ENCODE data around the gene MTHFD1. TPM values are rescaled to one million over a fixed set of nuclear protein-coding genes. Genes with fewer than 3 reads are reported as not detected.

Gene MTHFD1
- total RNA-seq, 2 experiments from 2014 or later: 146 to 147 TPM

- Mint-ChIP-seq H3K4me1 (peaks cover 37% of the 10 kb centered on the region), H3K27me3 (no peaks in the 10 kb centered on the region), H3K27ac (no peak overlapping the region), H3K9me3 (no peaks in the 10 kb centered on the region), H3K36me3 (peaks cover 24% of the 10 kb centered on the region), H3K4me3 (no peak overlapping the region)
- DNase-seq (no peak), ATAC-seq (ENCODE audit: low read depth) (no peak)
- POLR2A ChIA-PET: interaction anchor here (1.5 to 1.8 kb wide), 2 partner anchors 8 to 109 kb away, joined by 5 to 8 read pairs; partner anchors contain the start of genes MTHFD1 and ZBTB1
Observed at GRCh38 chr14:64496764-64497163, 108.6 kb downstream of the MTHFD1 start.

- Mint-ChIP-seq H3K27me3 (no peaks in the 10 kb centered on the region), H3K4me1 (peaks cover 31% of the 10 kb centered on the region), H3K9me3 (no peaks in the 10 kb centered on the region), H3K27ac (peak overlapping the region; percentile 84), H3K4me3 (peak overlapping the region; percentile 95), H3K36me3 (peaks cover 20% of the 10 kb centered on the region)
- POLR2A ChIA-PET: interaction anchor here (5.9 kb wide), 1 partner anchor 112 kb away, joined by 46 read pairs; the partner anchor contains the start of gene MTHFD1
- no peak for ATAC-seq (ENCODE audit: low read depth)
- no peak for DNase-seq
Observed at GRCh38 chr14:64500088-64500487, 111.9 kb downstream of the MTHFD1 start.

- Mint-ChIP-seq H3K4me1 (peaks cover 34% of the 10 kb centered on the region), H3K27me3 (no peaks in the 10 kb centered on the region), H3K9me3 (no peaks in the 10 kb centered on the region), H3K4me3 (peak overlapping the region; percentile 95), H3K36me3 (peaks cover 27% of the 10 kb centered on the region), H3K27ac (peak overlapping the region; percentile 98)
- ATAC-seq (ENCODE audit: low read depth) (no peak), DNase-seq (peak; percentile 33)
- POLR2A ChIA-PET: interaction anchor here (0.9 to 5.9 kb wide), 6 partner anchors 9 to 114 kb away, joined by 3 to 46 read pairs (median 9); partner anchors contain the start of genes AKAP5, HSPA2 and MTHFD1
Observed at GRCh38 chr14:64501411-64502171, 113.4 kb downstream of the MTHFD1 start.

DNA sequence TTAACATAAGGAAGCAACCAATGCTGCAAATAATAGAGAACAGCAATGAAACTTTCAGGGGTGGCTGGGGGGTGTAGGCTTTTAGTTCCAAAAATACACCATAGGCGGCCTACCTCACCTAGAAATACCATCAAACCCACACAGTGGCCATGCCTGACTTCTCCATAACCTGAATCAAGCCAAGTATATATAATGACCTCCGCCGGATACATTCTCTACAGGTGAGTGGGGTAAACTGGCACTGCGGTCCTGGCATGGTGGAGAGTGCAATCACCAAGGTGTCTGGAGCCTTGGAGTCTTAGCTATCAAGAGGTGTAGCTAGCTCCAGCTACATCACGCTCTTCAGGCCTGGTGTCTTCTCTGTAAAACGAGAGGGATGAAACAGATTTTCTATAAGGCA is 114.3 kb downstream of the MTHFD1 start:
- peak overlapping the region; percentile 98 for H3K27ac Mint-ChIP-seq
- POLR2A ChIA-PET: interaction anchor here (0.9 to 5.9 kb wide), 6 partner anchors 8 to 860 kb away, joined by 3 to 46 read pairs (median 9); partner anchors contain the start of genes HSPA2, MTHFD1 and WDR89

GRCh38 chr14:64502887-64503433 is 114.8 kb downstream of the MTHFD1 start:
- no peak for ATAC-seq (ENCODE audit: low read depth)
- Mint-ChIP-seq H3K4me3 (peak overlapping the region; percentile 95), H3K9me3 (no peaks in the 10 kb centered on the region), H3K27me3 (no peaks in the 10 kb centered on the region), H3K27ac (peak overlapping the region; percentile 98), H3K36me3 (peaks cover 22% of the 10 kb centered on the region), H3K4me1 (peaks cover 34% of the 10 kb centered on the region)
- POLR2A ChIA-PET: interaction anchor here (0.6 to 5.9 kb wide), 9 partner anchors 8 to 861 kb away, joined by 3 to 46 read pairs (median 3); partner anchors contain the start of genes HSPA2, MTHFD1 and WDR89
- no peak for DNase-seq

More for the DNA sequence above, 114.3 kb downstream of the MTHFD1 start:
- H3K4me1 Mint-ChIP-seq: peaks cover 33% of the 10 kb centered on the region
- no peaks in the 10 kb centered on the region for H3K9me3 Mint-ChIP-seq
- ATAC-seq (ENCODE audit: low read depth): no peak
- peak; percentile 42 for DNase-seq
- no peaks in the 10 kb centered on the region for H3K27me3 Mint-ChIP-seq
- peaks cover 24% of the 10 kb centered on the region for H3K36me3 Mint-ChIP-seq
- peak overlapping the region; percentile 95 for H3K4me3 Mint-ChIP-seq

- POLR2A ChIA-PET: interaction anchor here (0.6 to 5.9 kb wide), 14 partner anchors 7 to 862 kb away, joined by 3 to 46 read pairs (median 4); partner anchors contain the start of genes HSPA2, MTHFD1 and WDR89
- Mint-ChIP-seq H3K4me1 (peaks cover 35% of the 10 kb centered on the region), H3K9me3 (no peaks in the 10 kb centered on the region), H3K4me3 (peak within 1 kb of the TSS; percentile 97), H3K27ac (peak within 1 kb of the TSS; percentile 100), H3K27me3 (no peaks in the 10 kb centered on the region), H3K36me3 (peaks cover 21% of the 10 kb centered on the region)
- ATAC-seq (ENCODE audit: low read depth) (peak; percentile 71), DNase-seq (peak; percentile 96)
Observed at GRCh38 chr14:64503434-64504309, 115.5 kb downstream of the MTHFD1 start, which contains the start of gene ZBTB25. ZBTB25 (minus strand) TSS chr14:64503838; CDS start chr14:64490533, 13,305 bp downstream.

DNA sequence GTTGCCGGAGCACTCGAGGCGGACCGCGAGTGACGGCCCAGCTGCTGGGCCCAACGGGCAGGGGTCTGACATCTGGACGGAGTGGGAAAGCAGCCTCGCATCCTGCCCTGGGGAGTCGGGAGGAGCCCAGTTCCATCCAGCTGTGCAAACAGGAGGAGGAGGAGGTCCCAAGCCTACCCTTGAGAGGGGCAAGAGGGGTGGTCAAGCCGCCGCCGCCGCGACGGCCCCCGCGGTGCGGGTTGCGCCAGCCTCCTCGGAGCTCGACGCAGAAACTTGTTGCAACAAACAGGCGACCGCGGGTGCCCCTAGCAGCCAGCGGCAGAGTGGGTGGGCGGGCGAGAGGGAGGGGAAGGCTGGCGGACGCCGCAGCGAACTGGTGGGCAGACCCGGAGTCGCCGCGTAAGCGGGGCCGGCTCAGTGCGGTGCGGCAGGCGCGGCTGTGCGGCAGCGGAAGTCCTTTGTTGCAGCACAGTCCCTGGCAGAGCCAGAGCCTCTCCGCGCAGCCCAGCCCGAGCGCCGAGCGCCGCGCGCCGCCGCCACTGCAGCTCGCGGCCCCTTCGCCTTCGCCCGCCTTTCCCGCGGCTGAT is 116.2 kb downstream of the MTHFD1 start, which contains the start of gene ZBTB1:
ZBTB1 (plus strand) TSS at position 461 of the 587 bp plus-strand sequence. CDS start 16,735 bp downstream, outside the sequence.
- DNase-seq: peak; percentile 87
- H3K27ac Mint-ChIP-seq: peak within 1 kb of the TSS; percentile 100
- H3K4me1 Mint-ChIP-seq: peaks cover 40% of the 10 kb centered on the region
- H3K36me3 Mint-ChIP-seq: peaks cover 21% of the 10 kb centered on the region
- ATAC-seq (ENCODE audit: low read depth): peak; percentile 46
- H3K27me3 Mint-ChIP-seq: no peaks in the 10 kb centered on the region
- H3K4me3 Mint-ChIP-seq: peak within 1 kb of the TSS; percentile 97
- H3K9me3 Mint-ChIP-seq: no peaks in the 10 kb centered on the region
- POLR2A ChIA-PET: interaction anchor here (0.7 to 5.9 kb wide), 9 partner anchors 8 to 564 kb away, joined by 3 to 46 read pairs (median 4); partner anchors contain the start of genes HSPA2 and MTHFD1

DNA sequence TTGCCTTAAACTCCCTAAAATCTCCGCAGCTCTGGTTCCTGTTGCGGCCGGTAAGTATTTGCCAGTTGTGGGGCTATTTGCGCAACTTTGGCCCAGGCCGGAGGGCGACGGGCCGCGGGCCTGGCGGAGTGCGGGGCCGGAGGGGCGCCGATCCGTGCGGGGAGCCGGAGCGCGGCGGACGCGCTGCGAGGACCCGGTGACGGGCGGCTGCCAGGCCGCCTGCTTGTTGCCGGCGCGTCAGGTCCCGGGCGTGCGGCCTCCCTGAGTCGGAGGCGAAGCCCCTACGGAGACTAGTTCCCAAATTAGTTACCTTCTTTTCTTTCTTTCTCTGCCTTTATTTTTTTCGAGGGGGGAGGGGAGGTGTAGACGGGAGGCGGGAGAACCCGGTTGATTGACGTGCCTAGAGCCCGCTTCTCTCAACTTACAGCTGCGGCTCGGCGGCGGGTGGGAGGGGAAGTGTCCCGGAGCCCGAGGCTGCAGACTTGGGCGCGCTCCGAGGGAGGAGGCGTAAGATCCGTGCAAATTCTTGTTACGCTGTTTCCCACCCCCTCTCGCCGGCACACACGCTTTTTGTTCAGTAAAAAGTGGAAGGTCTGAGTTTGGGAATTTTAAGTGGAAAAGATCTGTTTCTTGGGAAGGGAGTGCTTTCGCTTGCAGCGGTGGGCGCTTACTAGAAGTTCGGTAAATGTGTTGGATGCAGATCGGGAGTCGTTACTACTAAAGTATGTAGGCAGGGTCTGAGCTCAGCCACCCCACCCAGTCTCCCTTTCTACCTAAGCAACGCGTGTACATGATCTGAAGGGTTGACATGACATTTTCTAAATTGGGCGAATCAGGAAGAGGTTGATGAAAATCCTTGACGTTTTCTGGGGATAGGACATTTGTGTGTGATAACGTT is 117.0 kb downstream of the MTHFD1 start:
- H3K27me3 Mint-ChIP-seq: no peaks in the 10 kb centered on the region
- ATAC-seq (ENCODE audit: low read depth) (peak; percentile 24), DNase-seq (peak; percentile 81)
- POLR2A ChIA-PET: interaction anchor here (0.5 to 5.9 kb wide), 14 partner anchors 9 to 881 kb away, joined by 3 to 46 read pairs (median 4); partner anchors contain the start of genes HSPA2 and MTHFD1
- no peaks in the 10 kb centered on the region for H3K9me3 Mint-ChIP-seq
- H3K4me1 Mint-ChIP-seq: peaks cover 39% of the 10 kb centered on the region
- H3K4me3 Mint-ChIP-seq: peak overlapping the region; percentile 97
- peaks cover 16% of the 10 kb centered on the region for H3K36me3 Mint-ChIP-seq
- H3K27ac Mint-ChIP-seq: peak overlapping the region; percentile 100

DNA sequence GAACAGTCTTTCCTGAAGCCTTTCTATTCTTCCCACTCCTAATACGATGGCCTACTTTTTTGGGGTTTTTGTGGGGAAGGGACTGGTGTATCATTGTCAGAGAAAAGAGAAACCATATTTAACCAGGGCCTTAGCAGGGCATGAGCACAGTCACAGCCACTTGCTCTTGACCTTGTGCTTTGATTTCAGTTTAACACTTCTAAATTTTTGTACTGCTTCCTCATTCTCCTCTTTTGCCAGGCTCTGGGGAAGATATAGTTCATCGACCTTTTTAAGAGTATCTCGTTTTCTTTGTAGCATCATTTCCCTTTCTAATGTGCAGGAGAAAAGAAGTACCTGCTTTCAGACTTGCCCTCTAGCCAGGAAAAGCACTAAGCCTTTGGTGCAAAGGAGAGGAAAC is 118.6 kb downstream of the MTHFD1 start:
- ATAC-seq (ENCODE audit: low read depth) (no peak), DNase-seq (no peak)
- no peaks in the 10 kb centered on the region for H3K27me3 Mint-ChIP-seq
- H3K4me1 Mint-ChIP-seq: peaks cover 49% of the 10 kb centered on the region
- H3K4me3 Mint-ChIP-seq: peak overlapping the region; percentile 91
- POLR2A ChIA-PET: no interaction called here
- peaks cover 16% of the 10 kb centered on the region for H3K36me3 Mint-ChIP-seq
- H3K27ac Mint-ChIP-seq: peak overlapping the region; percentile 97
- H3K9me3 Mint-ChIP-seq: no peaks in the 10 kb centered on the region

- POLR2A ChIA-PET: no interaction called here
- DNase-seq (no peak), ATAC-seq (ENCODE audit: low read depth) (no peak)
- Mint-ChIP-seq H3K9me3 (no peaks in the 10 kb centered on the region), H3K27me3 (no peaks in the 10 kb centered on the region), H3K36me3 (peaks cover 17% of the 10 kb centered on the region), H3K4me3 (peak overlapping the region; percentile 91), H3K27ac (peak overlapping the region; percentile 97), H3K4me1 (peaks cover 46% of the 10 kb centered on the region)
Observed at GRCh38 chr14:64507376-64508156, 119.4 kb downstream of the MTHFD1 start.

Measured in activated naive CD8-positive, alpha-beta T cell treated with anti-CD3 and anti-CD28 coated beads, Interleukin-2, amount 10 ng/mL, durations not matched to agents 7 days and 5 days (primary cell).